ENCODE measurements around the gene BATF.
"Not testable (repeated sequence)": the region's sequence is repeated elsewhere in the genome, so short reads cannot be mapped to it uniquely, and the experiment has no call there.

The BATF gene

GRCh38 chr14:75522224-75522982, at the start of gene BATF:
Gene BATF (plus strand): TSS chr14:75522469. CDS start chr14:75522683, 214 bp downstream.
- peak; percentile 29 for DNase-seq

- not testable (repeated sequence) for DNase-seq
These were observed 48.1 kb upstream of the BATF start for GRCh38 chr14:75474127-75474526.

GRCh38 chr14:75476274-75476995, 45.8 kb upstream of the BATF start:
- DNase-seq, result no peak

GRCh38 chr14:75477881-75478280, 44.4 kb upstream of the BATF start:
- no peak for DNase-seq

- no peak for DNase-seq
These were observed 42.3 kb upstream of the BATF start for GRCh38 chr14:75479770-75480600.

GRCh38 chr14:75482366-75482765, 39.9 kb upstream of the BATF start:
- no peak for DNase-seq

- DNase-seq, result no peak
These were observed 37.4 kb upstream of the BATF start for GRCh38 chr14:75484711-75485429.

GRCh38 chr14:75486318-75486717, 36.0 kb upstream of the BATF start:
- DNase-seq, result no peak

GRCh38 chr14:75487155-75487671, 35.1 kb upstream of the BATF start:
- DNase-seq, result no peak

- no peak for DNase-seq
These were observed 32.8 kb upstream of the BATF start for GRCh38 chr14:75489480-75489837.

- DNase-seq, result no peak
These were observed 30.8 kb upstream of the BATF start for GRCh38 chr14:75491376-75491978.

GRCh38 chr14:75492832-75493591, 29.3 kb upstream of the BATF start:
- no peak for DNase-seq

GRCh38 chr14:75493592-75494087, 28.6 kb upstream of the BATF start:
- no peak for DNase-seq

GRCh38 chr14:75494896-75495295, 27.4 kb upstream of the BATF start:
- no peak for DNase-seq

- DNase-seq, result no peak
These were observed 26.9 kb upstream of the BATF start for GRCh38 chr14:75495399-75495798.

GRCh38 chr14:75495882-75496281, 26.4 kb upstream of the BATF start:
- DNase-seq, result no peak

- no peak for DNase-seq
These were observed 25.5 kb upstream of the BATF start for GRCh38 chr14:75496755-75497154.

GRCh38 chr14:75497191-75497590, 25.1 kb upstream of the BATF start:
- DNase-seq, result peak; percentile 74

- no peak for DNase-seq
These were observed 24.6 kb upstream of the BATF start for GRCh38 chr14:75497701-75498100.

GRCh38 chr14:75499084-75499875, 23.0 kb upstream of the BATF start:
- DNase-seq, result no peak

All from GDM1 (cell line).